ENCODE data around the gene ARAP1.

ARAP1 gene

GRCh38 chr11:72652873-72653630 is 99.2 kb downstream of the ARAP1 start:
- TF ChIP-seq CTCF (IDR thresholded peaks at IDR 0.05; ENCODE audit: low read depth, low read length, missing control alignments): no peak
- no peaks in the 10 kb centered on the region for H3K27me3 ChIP-seq (replicated peaks)
- no peak overlapping the region for H3K4me3 ChIP-seq (ENCODE audit: low read depth, low read length)
- in situ Hi-C loops (cut with HindIII; ENCODE audit: low pct_ligation_motif_present, low sequenced_read_pairs): no loop called here
- DNase-seq: no peak
- no peak overlapping the region for H3K27ac ChIP-seq
- H3K36me3 ChIP-seq (replicated peaks): no peaks in the 10 kb centered on the region

- Histone ChIP-seq H3K4me3 (ENCODE audit: low read depth, low read length) (no peak overlapping the region), H3K36me3 (replicated peaks) (no peaks in the 10 kb centered on the region), H3K27me3 (replicated peaks) (no peaks in the 10 kb centered on the region), H3K27ac (no peak overlapping the region)
- TF ChIP-seq CTCF (IDR thresholded peaks at IDR 0.05; ENCODE audit: low read depth, low read length, missing control alignments): no peak
- in situ Hi-C loops (cut with HindIII; ENCODE audit: low pct_ligation_motif_present, low sequenced_read_pairs): no loop called here
- no peak for DNase-seq
Measured at GRCh38 chr11:72652133-72652532, 100.1 kb downstream of the ARAP1 start.

GRCh38 chr11:72649215-72649976 is 102.8 kb downstream of the ARAP1 start:
- no peak for DNase-seq
- TF ChIP-seq CTCF (IDR thresholded peaks at IDR 0.05; ENCODE audit: low read depth, low read length, missing control alignments): no peak

GRCh38 chr11:72648384-72649136 is 103.6 kb downstream of the ARAP1 start:
- Histone ChIP-seq H3K36me3 (replicated peaks) (no peaks in the 10 kb centered on the region), H3K4me3 (ENCODE audit: low read depth, low read length) (no peak overlapping the region), H3K27ac (no peak overlapping the region), H3K27me3 (replicated peaks) (no peaks in the 10 kb centered on the region)
- TF ChIP-seq CTCF (IDR thresholded peaks at IDR 0.05; ENCODE audit: low read depth, low read length, missing control alignments): no peak
- in situ Hi-C loops (cut with HindIII; ENCODE audit: low pct_ligation_motif_present, low sequenced_read_pairs): no loop called here
- DNase-seq: no peak

More at GRCh38 chr11:72649215-72649976, 102.8 kb downstream of the ARAP1 start:
- in situ Hi-C loops (cut with HindIII; ENCODE audit: low pct_ligation_motif_present, low sequenced_read_pairs): no loop called here
- Histone ChIP-seq H3K27ac (no peak overlapping the region), H3K36me3 (replicated peaks) (no peaks in the 10 kb centered on the region), H3K27me3 (replicated peaks) (no peaks in the 10 kb centered on the region), H3K4me3 (ENCODE audit: low read depth, low read length) (no peak overlapping the region)

GRCh38 chr11:72647882-72648281 is 104.3 kb downstream of the ARAP1 start:
- Histone ChIP-seq H3K4me3 (ENCODE audit: low read depth, low read length) (no peak overlapping the region), H3K27me3 (replicated peaks) (no peaks in the 10 kb centered on the region), H3K36me3 (replicated peaks) (no peaks in the 10 kb centered on the region), H3K27ac (no peak overlapping the region)
- no peak for DNase-seq
- in situ Hi-C loops (cut with HindIII; ENCODE audit: low pct_ligation_motif_present, low sequenced_read_pairs): no loop called here
- TF ChIP-seq CTCF (IDR thresholded peaks at IDR 0.05; ENCODE audit: low read depth, low read length, missing control alignments): no peak
